Stimulated activated CD8-positive, alpha-beta memory T cell treated with anti-CD3 and anti-CD28 coated beads, Interleukin-15, amount 100 ng/mL, for 4 hours (primary cell): ENCODE results near the gene DHRS9.
A peak's percentile ranks its signal among the peaks of the same experiment; 100 is the strongest.
"Not testable (repeated sequence)": the region's sequence is repeated elsewhere in the genome, so short reads cannot be mapped to it uniquely, and the experiment has no call there.

Source experiments
- DNase-seq, 2 donors: peaks; one replicate each; pipeline ENCODE4 v3.0.0-alpha.2; 2020; ENCODE audit warnings: low read depth in 2 of 2

The DHRS9 gene

GRCh38 chr2:169095621-169096105 is 26.3 kb downstream of the DHRS9 start:
- no peak for DNase-seq

- DNase-seq = no peak
Observed at GRCh38 chr2:169104848-169105247, 35.5 kb downstream of the DHRS9 start.

GRCh38 chr2:169105476-169105875 is 36.1 kb downstream of the DHRS9 start:
- DNase-seq = no peak

- DNase-seq = no peak
Observed at GRCh38 chr2:169106134-169106533, 36.8 kb downstream of the DHRS9 start.

- DNase-seq = no peak
Observed at GRCh38 chr2:169106563-169107545, 37.5 kb downstream of the DHRS9 start.

- no peak for DNase-seq
Observed at GRCh38 chr2:169107645-169108044, 38.3 kb downstream of the DHRS9 start.

GRCh38 chr2:169108099-169108884 is 38.9 kb downstream of the DHRS9 start:
- no peak for DNase-seq

GRCh38 chr2:169109502-169110409 is 40.4 kb downstream of the DHRS9 start:
- peak; percentile 24 to 47 for DNase-seq

GRCh38 chr2:169110419-169110818 is 41.1 kb downstream of the DHRS9 start:
- no peak for DNase-seq

GRCh38 chr2:169110916-169111315 is 41.6 kb downstream of the DHRS9 start:
- no peak for DNase-seq

GRCh38 chr2:169112841-169113240 is 43.5 kb downstream of the DHRS9 start:
- DNase-seq = no peak

- no peak for DNase-seq
Observed at GRCh38 chr2:169114056-169114455, 44.7 kb downstream of the DHRS9 start.

- no peak for DNase-seq
Observed at GRCh38 chr2:169116327-169116726, 47.0 kb downstream of the DHRS9 start.

- DNase-seq = no peak
Observed at GRCh38 chr2:169116993-169117392, 47.6 kb downstream of the DHRS9 start.

GRCh38 chr2:169118060-169118459 is 48.7 kb downstream of the DHRS9 start:
- no peak for DNase-seq

- no peak for DNase-seq
Observed at GRCh38 chr2:169119123-169119760, 49.9 kb downstream of the DHRS9 start.

- no peak for DNase-seq
Observed at GRCh38 chr2:169119851-169120250, 50.5 kb downstream of the DHRS9 start.

- DNase-seq = no peak
Observed at GRCh38 chr2:169129703-169130243, 60.4 kb downstream of the DHRS9 start.

- no peak for DNase-seq
Observed at GRCh38 chr2:169131587-169132512, 62.5 kb downstream of the DHRS9 start.

GRCh38 chr2:169134272-169134671 is 64.9 kb downstream of the DHRS9 start:
- DNase-seq = not testable (repeated sequence)
